Fibroblast of villous mesenchyme (primary cell): Measurements from ENCODE around the gene IL18RAP. TPM values are rescaled to one million over a fixed set of nuclear protein-coding genes. Genes with fewer than 3 reads are reported as not detected.

Experiments
- DNase-seq: peaks from one replicate; pipeline ENCODE4 v3.0.0-alpha.2; 2010; ENCODE audit warnings: low read depth
- H3K4me3 ChIP-seq: 2 replicates; pipeline ENCODE4 v1.5.1; 2011; ENCODE audit warnings: low read depth, mild to moderate bottlenecking, low read length
- CTCF ChIP-seq: IDR thresholded peaks from 2 replicates; pipeline ENCODE4 v1.5.1; 2012; ENCODE audit warnings: low read depth, mild to moderate bottlenecking, low read length; ENCODE audit not compliant: insufficient read depth
- small RNA-seq: library from RNA; depleted of rRNA; stranded (forward); fragments of <200 nt; gene quantifications from one replicate; pipeline ENCODE3, GENCODE V24; 2012
- total RNA-seq: library from RNA; depleted of rRNA; stranded (reverse); fragments of >200 nt; gene quantifications from 2 replicates; pipeline ENCODE4 v1.2.3, GENCODE V29; 2012

The IL18RAP gene
- total RNA-seq, 1 donor, result not detected

- TF ChIP-seq CTCF, result no peak
- H3K4me3 ChIP-seq, result no peak overlapping the region
- peak; percentile 92 for DNase-seq
Measured at GRCh38 chr2:102487761-102488462, 65.0 kb downstream of the IL18RAP start.

- no peak for TF ChIP-seq CTCF
- DNase-seq, result no peak
- no peak overlapping the region for H3K4me3 ChIP-seq
Measured at GRCh38 chr2:102489646-102490045, 66.7 kb downstream of the IL18RAP start.

- DNase-seq, result no peak
- no peak overlapping the region for H3K4me3 ChIP-seq
- TF ChIP-seq CTCF, result no peak
Measured at GRCh38 chr2:102492006-102492405, 69.0 kb downstream of the IL18RAP start.

DNA sequence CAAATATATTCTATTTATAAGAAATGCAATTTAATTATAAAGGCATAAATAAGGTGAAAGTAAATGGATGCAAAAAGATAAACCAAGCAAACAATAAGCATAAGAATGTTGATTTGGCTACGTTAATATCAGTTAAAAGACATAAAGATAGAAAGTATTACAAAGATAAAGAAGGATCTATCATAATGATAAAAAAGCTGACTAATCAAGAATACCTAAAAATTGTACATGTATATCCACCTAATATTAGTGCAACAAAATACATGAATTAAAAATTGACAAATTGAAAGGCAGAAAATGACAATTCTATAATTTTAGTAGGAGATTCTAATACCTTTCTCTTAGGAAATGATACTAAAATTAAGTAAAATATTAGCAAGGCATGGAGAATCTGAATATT lies 71.6 kb downstream of the IL18RAP start:
- no peak for DNase-seq

DNA sequence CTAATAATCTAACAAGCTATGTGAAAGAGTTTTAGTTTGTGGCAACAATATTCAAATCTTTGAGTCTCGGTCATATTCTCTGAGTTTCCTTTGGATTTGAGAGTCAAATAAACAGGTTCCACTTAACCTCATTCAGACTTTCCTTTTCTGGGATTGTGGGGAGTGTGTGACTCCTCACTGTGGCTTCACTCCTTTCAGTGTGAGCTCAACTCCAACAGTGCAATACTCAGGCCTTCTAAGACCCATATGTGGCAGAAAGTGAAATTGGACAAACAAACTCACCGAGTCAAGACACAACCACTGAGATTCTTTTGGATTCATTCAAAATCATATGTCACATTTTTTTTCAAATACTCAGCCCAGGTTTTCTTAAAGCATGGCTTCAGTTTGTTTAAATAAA lies 75.5 kb downstream of the IL18RAP start:
- no peak for TF ChIP-seq CTCF
- no peak for DNase-seq
- no peak overlapping the region for H3K4me3 ChIP-seq

More for the DNA sequence above, 71.6 kb downstream of the IL18RAP start:
- no peak for TF ChIP-seq CTCF
- no peak overlapping the region for H3K4me3 ChIP-seq

DNA sequence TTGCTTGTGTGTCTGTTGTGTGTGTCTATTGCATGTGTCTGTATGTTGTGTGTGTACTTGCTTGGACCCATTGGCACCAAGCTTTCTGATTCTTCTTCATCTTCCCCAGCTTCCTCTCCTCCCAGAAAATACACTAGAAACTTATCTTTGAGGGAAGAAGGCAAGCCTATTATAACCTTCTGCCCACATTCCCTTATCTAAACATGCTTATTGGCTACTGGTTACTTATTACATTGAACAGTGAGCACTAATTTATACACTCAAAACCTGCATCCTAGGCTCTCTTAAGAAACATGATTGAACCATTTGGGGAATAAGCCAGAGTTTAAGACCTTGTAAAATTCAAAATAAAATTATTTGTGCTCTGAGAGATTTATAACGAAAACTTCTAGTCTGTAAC lies 76.6 kb downstream of the IL18RAP start:
- no peak for TF ChIP-seq CTCF
- no peak for DNase-seq

More for the DNA sequence above, 76.6 kb downstream of the IL18RAP start:
- no peak overlapping the region for H3K4me3 ChIP-seq

Small RNA genes lying within 50 kb of the gene (small RNA-seq; reads per million reads assigned to genes)
- not detected for gene MIR4772

Other genes with a start within 250 kb of the IL18RAP start
- gene IL1RL2, start 236.1 kb upstream of the IL18RAP start, total RNA-seq, result 0.32 and 1.3 TPM in 2 replicates
- 0.32 and 1.3 TPM in 2 replicates for gene IL1RL1, start 111.6 kb upstream of the IL18RAP start, total RNA-seq
- gene IL18R1, start 67.4 kb upstream of the IL18RAP start, total RNA-seq, result 0.43 and 0.64 TPM in 2 replicates
- under 0.01 TPM in 1 of 2 replicates, not detected in the other for gene SLC9A4, start 50.1 kb downstream of the IL18RAP start, total RNA-seq
- gene SLC9A2, start 196.4 kb downstream of the IL18RAP start, total RNA-seq, result not detected in 2 replicates